ENCODE results near the gene C1QL3. TPM values are rescaled to one million over a fixed set of nuclear protein-coding genes. Genes with fewer than 3 reads are reported as not detected.
A peak's percentile ranks its signal among the peaks of the same experiment; 100 is the strongest.

C1QL3 gene
- total RNA-seq, 1 experiment from 2014 or later = 1.7 TPM

GRCh38 chr10:16529853-16530252 is 8.2 kb upstream of the C1QL3 start (continued):
- no peak for TF ChIP-seq ATF2 (CRISPR knock-in tag; IDR thresholded peaks at IDR 0.05; ENCODE audit: borderline replicate concordance, low read depth)
- no peak for TF ChIP-seq ZSCAN18 (CRISPR knock-in tag; IDR thresholded peaks at IDR 0.05)
- TF ChIP-seq ATF1 (CRISPR knock-in tag; IDR thresholded peaks at IDR 0.05) = no peak
- no peak for TF ChIP-seq KAT7 (CRISPR knock-in tag; IDR thresholded peaks at IDR 0.05; ENCODE audit: borderline replicate concordance)
- no peak for TF ChIP-seq PRDM15 (CRISPR knock-in tag; IDR thresholded peaks at IDR 0.05)
- TF ChIP-seq E2F4 (CRISPR knock-in tag; IDR thresholded peaks at IDR 0.05; ENCODE audit: borderline replicate concordance, low read depth) = no peak
- TF ChIP-seq TCF7 (CRISPR knock-in tag; IDR thresholded peaks at IDR 0.05; ENCODE audit: low read depth) = no peak
- no peak for TF ChIP-seq ATF6 (CRISPR knock-in tag; IDR thresholded peaks at IDR 0.05)
- no peak for TF ChIP-seq ZNF232 (CRISPR knock-in tag; IDR thresholded peaks at IDR 0.05)
- no peak for TF ChIP-seq SOX15 (CRISPR knock-in tag; IDR thresholded peaks at IDR 0.05)
- TF ChIP-seq FOXP4 (CRISPR knock-in tag; IDR thresholded peaks at IDR 0.05) = no peak
- no peak for TF ChIP-seq ZNF263 (CRISPR knock-in tag; IDR thresholded peaks at IDR 0.05; ENCODE audit: low read depth)
- no peak for TF ChIP-seq FOXP1 (CRISPR knock-in tag; IDR thresholded peaks at IDR 0.05; ENCODE audit: borderline replicate concordance)
- no peak for TF ChIP-seq FOXK1 (CRISPR knock-in tag; IDR thresholded peaks at IDR 0.05)

GRCh38 chr10:16527452-16527851 is 5.8 kb upstream of the C1QL3 start:
- Mint-ChIP-seq H3K9me3 (no peaks in the 10 kb centered on the region), H3K27me3 (ENCODE audit: low read depth) (peaks cover 24% of the 10 kb centered on the region), H3K36me3 (no peaks in the 10 kb centered on the region), H3K4me3 (no peak overlapping the region), H3K4me1 (peaks cover 20% of the 10 kb centered on the region), H3K27ac (no peak overlapping the region)
- no peak for TF ChIP-seq CBFB (CRISPR knock-in tag; IDR thresholded peaks at IDR 0.05; ENCODE audit: low read depth)
- CTCF ChIA-PET = no interaction called here
- ATAC-seq = peak; percentile 73
- DNase-seq (ENCODE audit: low spot score) = no peak
- POLR2A ChIA-PET = no interaction called here
